HCT116 (cell line): Measurements from ENCODE around the gene GPSM3. TPM values are rescaled to one million over a fixed set of nuclear protein-coding genes. Genes with fewer than 3 reads are reported as not detected.

Source experiments
- ATAC-seq: fragments of 200-7000 bp; cut with Tn5 transposase; 2 replicates; pipeline ENCODE4 v1.9.1; 2020; ENCODE audit warnings: mild to moderate bottlenecking, moderate library complexity
- BruUV-seq: library from RNA; stranded (reverse); fragments of 400-500 nt; replicated peaks from 2 replicates; lab custom pipeline; 2021; lab: Mats Ljungman, UMichigan
- CTCF ChIA-PET: fragments of 300-600 bp; sonication (Branson Sonifier 250); formaldehyde crosslinking; loops from one replicate; lab custom pipeline; 2021; ENCODE audit warnings: antibody characterized with exemption; lab: Charles Lee
- POLR2A ChIA-PET: fragments of 300-600, 350-600 bp; sonication (Branson Sonifier 250); formaldehyde crosslinking; loops from one replicate; lab custom pipeline; 2021; ENCODE audit warnings: antibody characterized with exemption; lab: Charles Lee
- RAD21 ChIA-PET, 2 experiments: fragments of 300-600 bp; sonication (Branson Sonifier 250); formaldehyde crosslinking; loops; one replicate each; lab custom pipeline; 2023; ENCODE audit warnings: low total read pairs in 2 of 2; ENCODE audit not compliant: uncharacterized antibody in 2 of 2, unreplicated experiment in 2 of 2, low non-redundant PET in 1 of 2; lab: Charles Lee
- DNase-seq: peaks from one replicate; pipeline ENCODE4 v3.0.0-alpha.2; 2010; ENCODE audit warnings: low read depth, low spot score
- H2AFZ ChIP-seq: fragments of 200-600 bp; shearing (Covaris generic), sonication (generic); 2 replicates; pipeline ENCODE4 v1.6.1; 2017; ENCODE audit warnings: low read depth, mixed run types, mixed read lengths, antibody characterized with exemption, low read length; ENCODE audit not compliant: poor library complexity, severe bottlenecking
- H3K27ac ChIP-seq: 2 replicates; pipeline ENCODE4 v1.5.1; 2012; ENCODE audit warnings: low read depth, low read length
- H3K27me3 ChIP-seq: fragments of 200-600 bp; sonication (generic); 2 replicates; pipeline ENCODE4 v1.6.1; 2016; ENCODE audit warnings: mixed run types, low read length, mixed read lengths; ENCODE audit not compliant: insufficient read depth
- H3K36me3 ChIP-seq, 2 experiments: fragments of 200-500 bp in 1 of 2; fragments of 200-600 bp in 1 of 2; sonication (Bioruptor generic) in 1 of 2; sonication (generic) in 1 of 2; 2 replicates each; pipeline versions ENCODE4 v1.5.1 to v1.6.1; 2014 to 2016; ENCODE audit warnings: low read length in 2 of 2, inconsistent platforms in 1 of 2, mixed read lengths in 1 of 2, mixed run types in 1 of 2; ENCODE audit not compliant: insufficient read depth in 2 of 2, control insufficient read depth in 1 of 2
- H3K4me1 ChIP-seq, 2 experiments: fragments of 200-600 bp in 1 of 2; sonication (generic) in 1 of 2; 2 replicates each; pipeline versions ENCODE4 v1.5.1 to v1.6.1; 2012 to 2017; ENCODE audit warnings: low read length in 2 of 2, inconsistent platforms in 1 of 2, mild to moderate bottlenecking in 1 of 2, mixed read lengths in 1 of 2, mixed run types in 1 of 2, moderate library complexity in 1 of 2; ENCODE audit not compliant: insufficient read depth in 2 of 2, control insufficient read depth in 1 of 2
- H3K4me2 ChIP-seq: fragments of 200-600 bp; sonication (generic); 2 replicates; pipeline ENCODE4 v1.6.1; 2017; ENCODE audit warnings: mixed run types, low read length, mixed read lengths
- H3K4me3 ChIP-seq, 2 experiments: fragments of 200-600 bp in 1 of 2; sonication (generic) in 1 of 2; replicated peaks in 1 of 2; 2 replicates each; pipeline ENCODE4 v1.5.1; 2011 to 2016; ENCODE audit warnings: low read length in 2 of 2, control low read depth in 1 of 2, low read depth in 1 of 2, mild to moderate bottlenecking in 1 of 2, mixed read lengths in 1 of 2, mixed run types in 1 of 2
- H3K79me2 ChIP-seq: fragments of 200-600 bp; sonication (generic); 2 replicates; pipeline ENCODE4 v1.6.1; 2017; ENCODE audit warnings: mild to moderate bottlenecking, mixed run types, low read length, moderate library complexity, mixed read lengths; ENCODE audit not compliant: insufficient read depth
- H3K9ac ChIP-seq: fragments of 200-600 bp; sonication (generic); 2 replicates; pipeline ENCODE4 v1.6.1; 2016; ENCODE audit warnings: low read length, mixed read lengths
- H3K9me2 ChIP-seq: fragments of 200-600 bp; sonication (generic), shearing (Covaris generic); 2 replicates; pipeline ENCODE4 v1.6.1; 2017; ENCODE audit warnings: mixed run types, mild to moderate bottlenecking, moderate library complexity; ENCODE audit not compliant: insufficient read depth
- H3K9me3 ChIP-seq, 2 experiments: fragments of 200-500 bp in 1 of 2; fragments of 200-600 bp in 1 of 2; sonication (Bioruptor generic) in 1 of 2; sonication (generic) in 1 of 2; 2 replicates each; pipeline ENCODE4 v1.6.1; 2014 to 2017; ENCODE audit warnings: low read length in 2 of 2, mixed read lengths in 2 of 2, inconsistent platforms in 1 of 2, low read depth in 1 of 2, mild to moderate bottlenecking in 1 of 2, mixed run types in 1 of 2, moderate library complexity in 1 of 2; ENCODE audit not compliant: control insufficient read depth in 1 of 2, insufficient read depth in 1 of 2
- H4K20me1 ChIP-seq: fragments of 200-600 bp; sonication (generic), shearing (Covaris generic); 2 replicates; pipeline ENCODE4 v1.6.1; 2017; ENCODE audit warnings: mixed run types, mild to moderate bottlenecking, moderate library complexity; ENCODE audit not compliant: insufficient read depth
- CBX3 ChIP-seq: IDR thresholded peaks from 2 replicates; pipeline ENCODE4 v1.6.1; 2012; ENCODE audit warnings: low read depth
- CEBPB ChIP-seq: IDR thresholded peaks from 2 replicates; pipeline ENCODE4 v1.6.1; 2012; ENCODE audit warnings: low read depth
- EGR1 ChIP-seq: IDR thresholded peaks from 2 replicates; pipeline ENCODE4 v1.6.1; 2012; ENCODE audit warnings: low read depth
- ELF1 ChIP-seq: IDR thresholded peaks from 2 replicates; pipeline ENCODE4 v1.6.1; 2012; ENCODE audit warnings: low read depth, borderline replicate concordance
- FOSL1 ChIP-seq: IDR thresholded peaks from 2 replicates; pipeline ENCODE4 v1.6.1; 2012; ENCODE audit warnings: low read depth
- REST ChIP-seq: IDR thresholded peaks from 2 replicates; pipeline ENCODE4 v1.6.1; 2012; ENCODE audit warnings: low read depth
- SIN3A ChIP-seq: IDR thresholded peaks from 2 replicates; pipeline ENCODE4 v1.6.1; 2012; ENCODE audit warnings: low read depth
- SP1 ChIP-seq: IDR thresholded peaks from 2 replicates; pipeline ENCODE4 v1.6.1; 2012; ENCODE audit warnings: low read depth
- SRF ChIP-seq: IDR thresholded peaks from 2 replicates; pipeline ENCODE4 v1.6.1; 2012; ENCODE audit warnings: low read depth
- YY1 ChIP-seq: IDR thresholded peaks from 2 replicates; pipeline ENCODE4 v1.6.1; 2011; ENCODE audit warnings: low read length, low read depth, moderate library complexity, mild to moderate bottlenecking; ENCODE audit not compliant: insufficient replicate concordance; ENCODE audit errors: extremely low read depth
- ZBTB33 ChIP-seq: IDR thresholded peaks from 2 replicates; pipeline ENCODE4 v1.6.1; 2011; ENCODE audit warnings: mild to moderate bottlenecking, low read length, moderate library complexity; ENCODE audit not compliant: insufficient replicate concordance; ENCODE audit errors: extremely low read depth
- ZNF274 ChIP-seq: fragments of 200-500 bp; sonication (Bioruptor generic); IDR thresholded peaks from 2 replicates; pipeline ENCODE4 v1.6.1; 2014; ENCODE audit warnings: mild to moderate bottlenecking, low read depth, low read length, inconsistent platforms
- intact Hi-C: fragments of 100-400 bp; cut with micrococcal nuclease; formaldehyde crosslinking; loops from 2 replicates; pipeline ENCODE4 v1.10.0; 2022
- total RNA-seq: library from RNA; stranded (reverse); gene quantifications from one replicate; pipeline ENCODE4 v1.2.1, GENCODE V29; 2021; ENCODE audit not compliant: unreplicated experiment
- TF ChIP-seq, protein P1 (sequence below): IDR thresholded peaks from 2 replicates; pipeline ENCODE4 v1.6.1; 2012

Gene GPSM3
- total RNA-seq, 1 experiment from 2014 or later = 1.2 TPM

- Histone ChIP-seq H3K27me3 (no peaks in the 10 kb centered on the region), H3K27ac (peak overlapping the region; percentile 74), H3K4me2 (peak overlapping the region; percentile 97), H3K4me1 (peaks cover 21 to 39% of the 10 kb centered on the region in 2 experiments), H3K9ac (peak overlapping the region; percentile 90), H2AFZ (no peak overlapping the region), H3K4me3 (peak overlapping the region; percentile 93 to 98), H4K20me1 (no peaks in the 10 kb centered on the region), H3K79me2 (peaks cover 24% of the 10 kb centered on the region), H3K9me2 (no peaks in the 10 kb centered on the region), H3K36me3 (peaks cover 7 to 13% of the 10 kb centered on the region in 2 experiments; a peak in 2 of 4 replicates), H3K9me3 (no peaks in the 10 kb centered on the region)
- BruUV-seq = no TSS peak
- POLR2A ChIA-PET = interaction anchor here (0.7 to 1.1 kb wide), 2 partner anchors 11 to 17 kb away, joined by 3 read pairs; no protein-coding TSS in a partner anchor
- RAD21 ChIA-PET = no interaction called here
- ATAC-seq = peak; percentile 2
- CTCF ChIA-PET = interaction anchor here (1.7 kb wide), 1 partner anchor 17 kb away, joined by 9 read pairs; no protein-coding TSS in a partner anchor
- DNase-seq = no peak
- TF ChIP-seq EGR1 (no peak), YY1 (no peak), REST (no peak), SIN3A (no peak), CEBPB (no peak), CBX3 (no peak), ELF1 (no peak), FOSL1 (no peak), SRF (no peak), SP1 (no peak), ZBTB33 (no peak), ZNF274 (no peak)
- TF ChIP-seq, protein P1, sequence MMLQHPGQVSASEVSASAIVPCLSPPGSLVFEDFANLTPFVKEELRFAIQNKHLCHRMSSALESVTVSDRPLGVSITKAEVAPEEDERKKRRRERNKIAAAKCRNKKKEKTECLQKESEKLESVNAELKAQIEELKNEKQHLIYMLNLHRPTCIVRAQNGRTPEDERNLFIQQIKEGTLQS = no peak
- intact Hi-C loops = loop anchor here (1.0 kb wide), 1 partner anchor 48 kb away; the partner anchor contains the start of gene FKBPL
Measured at GRCh38 chr6:32178547-32179440, 13.6 kb downstream of the GPSM3 start.
